Measurements from ENCODE around the gene MED26. TPM values are rescaled to one million over a fixed set of nuclear protein-coding genes. Genes with fewer than 3 reads are reported as not detected.

Gene MED26
- polyA plus RNA-seq, 5 donors = 6.6 to 10.2 (median 8.0) TPM

Other genes with a start within 250 kb of the MED26 start
- 10 to 100 TPM; 26.8 to 35.5 (median 33.4) TPM for gene EPS15L1, start 156.2 kb downstream of the MED26 start, polyA plus RNA-seq (ENCODE audit: insufficient read depth in 1 of 5, insufficient read length in 5 of 5, low replicate concordance in 1 of 5)
- gene CALR3, start 132.0 kb downstream of the MED26 start, polyA plus RNA-seq (ENCODE audit: insufficient read depth in 1 of 5, insufficient read length in 5 of 5, low replicate concordance in 1 of 5) = under 1 TPM in 1 of 5 donors, not detected in 4; 0.14 TPM
- gene C19orf44, start 131.8 kb downstream of the MED26 start, polyA plus RNA-seq (ENCODE audit: insufficient read depth in 1 of 5, insufficient read length in 5 of 5, low replicate concordance in 1 of 5) = 10 to 100 TPM; 13.1 to 19.2 (median 15.5) TPM
- 10 to 100 TPM; 29.2 to 52.3 (median 39.9) TPM for gene CHERP, start 85.8 kb downstream of the MED26 start, polyA plus RNA-seq (ENCODE audit: insufficient read depth in 1 of 5, insufficient read length in 5 of 5, low replicate concordance in 1 of 5)
- 10 to 100 TPM; 37.8 to 52.5 (median 43.5) TPM for gene SLC35E1, start 55.8 kb downstream of the MED26 start, polyA plus RNA-seq (ENCODE audit: insufficient read depth in 1 of 5, insufficient read length in 5 of 5, low replicate concordance in 1 of 5)
- gene SMIM7, start 31.9 kb upstream of the MED26 start, polyA plus RNA-seq (ENCODE audit: insufficient read depth in 1 of 5, insufficient read length in 5 of 5, low replicate concordance in 1 of 5) = 100 to 1,000 TPM in 3 of 5 donors, 10 to 100 TPM in 2; 90.5 to 106 (median 100) TPM
- gene TMEM38A, start 32.9 kb upstream of the MED26 start, polyA plus RNA-seq (ENCODE audit: insufficient read depth in 1 of 5, insufficient read length in 5 of 5, low replicate concordance in 1 of 5) = 1 to 10 TPM; 3.2 to 8.9 (median 3.8) TPM
- gene NWD1, start 91.6 kb upstream of the MED26 start, polyA plus RNA-seq (ENCODE audit: insufficient read depth in 1 of 5, insufficient read length in 5 of 5, low replicate concordance in 1 of 5) = under 1 TPM; 0.07 to 0.69 (median 0.47) TPM
- 10 to 100 TPM; 51.2 to 83.5 (median 72.8) TPM for gene SIN3B, start 201.2 kb upstream of the MED26 start, polyA plus RNA-seq (ENCODE audit: insufficient read depth in 1 of 5, insufficient read length in 5 of 5, low replicate concordance in 1 of 5)